ENCODE data around the gene PLXNA1.

PLXNA1 gene

DNA sequence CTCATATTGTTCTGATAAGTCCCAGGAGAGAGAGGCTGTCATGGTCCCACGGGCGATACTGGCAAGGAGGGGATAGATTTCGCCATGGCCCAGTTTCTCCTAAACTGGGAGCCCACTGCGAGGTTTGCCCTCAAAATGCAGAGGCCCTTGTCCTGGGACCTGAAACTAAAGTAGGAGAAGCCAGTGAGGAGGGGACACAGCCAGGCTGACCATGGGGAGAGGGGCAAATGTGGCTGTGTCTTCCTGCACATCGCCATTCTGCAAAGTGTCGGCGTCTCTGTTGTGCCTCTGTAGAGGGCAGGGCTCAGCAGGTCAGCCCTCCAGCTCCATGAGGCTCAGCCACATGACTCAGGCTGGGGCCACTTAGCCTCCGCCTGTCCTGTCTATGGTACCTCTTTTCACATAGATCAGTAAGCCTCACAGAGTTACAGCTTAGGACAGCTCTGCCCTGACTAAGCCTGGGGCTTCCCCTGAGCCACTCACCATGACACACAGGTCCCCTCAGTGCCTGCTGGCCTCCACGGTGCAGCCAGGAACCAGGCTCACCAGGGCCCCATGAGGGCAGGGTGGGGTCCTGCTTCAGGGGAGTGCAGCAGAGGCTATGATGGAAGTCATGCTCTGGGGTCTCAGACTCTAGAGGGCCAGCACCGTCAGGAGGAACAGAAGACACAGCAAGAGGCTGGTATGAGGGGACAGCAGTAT is 28.6 kb upstream of the PLXNA1 start:
- FAIRE-seq: no peak

DNA sequence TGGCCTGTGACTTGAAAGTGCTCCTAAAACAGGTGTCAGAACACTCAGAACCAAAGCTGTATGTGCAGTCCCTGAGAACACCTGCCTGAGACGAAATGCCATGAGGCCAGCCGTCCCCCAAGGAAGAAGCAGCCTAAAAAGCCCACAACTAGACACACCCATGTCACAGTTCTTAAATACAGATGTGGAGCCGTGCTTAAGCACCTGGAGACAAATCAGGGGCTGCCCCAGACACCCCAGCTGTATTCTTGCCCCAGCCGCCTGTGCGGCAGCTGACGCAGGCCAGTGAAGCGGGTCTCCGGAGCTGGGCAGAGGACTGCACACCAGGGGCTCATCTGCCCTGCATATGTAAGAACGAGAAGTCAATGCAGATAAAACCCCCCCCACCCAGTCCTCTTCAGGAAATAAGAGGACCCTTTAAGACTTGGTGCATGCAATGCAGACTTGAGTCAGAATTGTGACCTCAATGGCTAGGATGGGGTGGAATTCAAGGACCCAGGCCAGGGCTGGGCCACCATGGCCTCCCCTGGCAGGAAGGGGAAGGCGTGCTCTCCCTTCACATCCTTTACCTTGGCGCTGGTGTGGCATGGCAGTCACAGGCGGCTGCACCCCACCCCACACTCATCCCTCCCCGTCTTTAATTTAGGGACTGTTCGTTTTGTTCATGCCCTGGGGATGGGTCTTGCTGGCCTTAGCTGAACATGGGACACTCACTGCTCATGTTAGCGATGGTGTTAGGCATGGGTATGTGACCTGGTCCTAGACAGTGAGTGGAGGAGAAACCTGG is 27.7 kb upstream of the PLXNA1 start:
- no peak for FAIRE-seq

DNA sequence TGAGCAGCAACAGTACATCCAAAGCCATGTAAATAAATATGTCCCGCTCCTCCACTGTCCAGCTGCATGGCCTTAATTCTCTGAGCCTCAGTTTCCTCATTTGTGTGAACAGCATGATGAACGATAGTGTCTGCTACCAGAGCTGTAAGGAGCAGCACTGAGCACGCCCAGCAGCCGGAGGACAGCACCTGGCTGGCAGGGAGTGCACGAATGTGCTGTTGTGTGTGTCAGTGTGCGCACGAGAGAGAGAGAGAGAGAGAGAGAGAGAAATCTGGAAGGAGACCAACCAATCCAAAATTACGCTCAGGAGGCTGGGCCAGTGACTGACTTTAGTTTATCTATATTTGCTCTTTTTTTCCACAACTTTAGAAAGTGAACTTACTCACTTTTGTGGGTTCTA is 26.6 kb upstream of the PLXNA1 start:
- no peak for FAIRE-seq

DNA sequence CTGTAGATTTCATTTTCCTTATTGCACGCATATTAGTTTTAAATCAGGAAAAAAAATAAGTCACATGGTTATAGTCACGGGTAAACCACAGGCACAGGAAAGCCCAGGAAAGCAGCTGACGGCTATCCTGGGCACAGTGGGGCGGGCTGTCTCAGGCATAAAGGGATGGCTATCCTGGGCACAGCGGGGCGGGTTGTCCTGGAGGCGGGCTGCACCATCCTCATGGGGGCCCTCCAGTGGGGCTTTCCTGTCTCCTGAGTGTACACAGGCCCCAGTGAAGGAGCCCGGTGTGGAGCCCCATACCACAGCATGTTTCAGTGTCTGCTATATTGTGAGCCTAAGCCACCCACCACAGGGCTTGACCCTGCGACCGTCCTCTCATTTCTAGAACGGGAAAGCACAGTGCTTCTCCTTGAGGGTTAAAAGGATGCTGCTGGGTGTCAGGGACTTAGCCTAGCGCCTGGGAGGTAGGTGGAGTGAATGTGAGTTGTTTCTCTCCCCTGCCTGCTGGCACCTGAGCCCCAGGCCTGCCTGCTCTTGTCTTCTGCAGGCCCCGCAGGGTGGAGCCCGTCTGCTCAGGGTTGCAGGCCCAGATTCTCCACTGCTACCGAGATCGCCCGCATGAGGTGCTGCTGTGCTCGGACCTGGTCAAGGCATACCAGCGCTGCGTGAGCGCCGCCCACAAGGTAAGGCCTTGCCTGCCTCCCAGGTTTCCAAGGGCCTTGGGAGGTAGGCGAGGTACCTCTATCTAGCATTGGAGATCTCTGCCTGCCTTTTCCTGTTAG is 25.9 kb upstream of the PLXNA1 start:
- no peak for FAIRE-seq

DNA sequence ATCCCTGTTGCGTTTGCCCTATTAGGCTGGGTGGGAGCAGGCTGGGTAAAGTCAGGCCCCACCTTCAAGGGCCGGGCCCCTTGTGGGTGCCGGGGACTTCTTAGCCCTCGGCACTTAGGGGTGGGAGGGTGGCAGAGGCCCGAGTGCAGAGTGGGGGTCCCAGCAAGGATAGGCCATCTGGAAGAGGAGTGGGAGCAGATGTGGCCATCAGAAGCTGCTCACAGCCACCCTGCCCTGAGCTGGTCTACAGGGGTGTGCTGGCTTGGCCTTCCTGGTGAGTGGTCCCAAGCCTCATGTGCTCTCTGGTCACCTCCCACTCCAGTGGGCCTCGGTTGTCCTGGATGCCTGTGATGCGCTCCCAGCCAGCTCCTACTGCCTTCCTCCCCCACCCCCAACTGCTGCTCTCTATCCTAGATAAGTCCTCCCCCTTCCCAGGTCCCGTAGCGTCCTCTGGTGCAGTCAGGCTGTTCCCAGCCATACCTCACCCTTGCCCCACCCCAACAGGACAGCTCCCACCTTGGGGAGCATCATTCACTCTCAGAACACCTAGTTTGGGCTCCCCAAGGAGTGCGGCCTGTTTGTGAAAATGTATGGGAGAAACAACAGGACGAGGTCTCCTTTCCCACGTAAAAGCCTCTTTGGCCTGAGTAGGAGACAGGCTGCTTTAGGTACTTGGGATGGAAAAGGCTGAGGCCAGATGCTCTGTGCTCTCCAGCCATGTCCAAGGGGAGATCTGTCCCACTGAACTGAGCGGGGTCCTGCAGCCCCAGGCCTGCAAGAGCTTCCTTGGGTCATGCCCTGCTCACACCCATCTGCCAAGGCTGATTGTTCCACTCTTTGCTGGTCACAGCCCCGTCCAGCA is 24.9 kb upstream of the PLXNA1 start:
- FAIRE-seq: no peak

DNA sequence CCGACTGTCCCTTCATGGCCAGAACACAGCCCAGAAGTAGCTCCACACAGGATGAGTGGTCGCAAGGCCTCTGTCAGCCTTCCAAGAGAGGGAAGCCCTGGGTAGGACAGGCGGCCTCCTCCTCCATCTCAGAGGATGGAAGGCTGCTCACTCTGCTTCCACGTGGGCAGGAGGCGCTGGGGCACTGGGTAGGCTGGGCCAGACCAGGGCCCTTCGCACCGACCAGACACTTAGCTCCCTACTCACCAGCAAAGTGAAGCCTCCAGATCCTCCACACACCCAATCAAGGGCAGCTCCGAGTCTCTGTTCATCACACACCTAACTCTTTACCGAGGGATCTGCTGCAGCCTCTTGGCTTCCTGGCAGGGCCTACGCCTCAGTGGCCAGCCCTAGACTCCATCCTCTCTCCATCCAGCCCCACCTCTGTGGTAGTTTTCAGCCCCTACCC is 24.3 kb upstream of the PLXNA1 start:
- no peak for FAIRE-seq

DNA sequence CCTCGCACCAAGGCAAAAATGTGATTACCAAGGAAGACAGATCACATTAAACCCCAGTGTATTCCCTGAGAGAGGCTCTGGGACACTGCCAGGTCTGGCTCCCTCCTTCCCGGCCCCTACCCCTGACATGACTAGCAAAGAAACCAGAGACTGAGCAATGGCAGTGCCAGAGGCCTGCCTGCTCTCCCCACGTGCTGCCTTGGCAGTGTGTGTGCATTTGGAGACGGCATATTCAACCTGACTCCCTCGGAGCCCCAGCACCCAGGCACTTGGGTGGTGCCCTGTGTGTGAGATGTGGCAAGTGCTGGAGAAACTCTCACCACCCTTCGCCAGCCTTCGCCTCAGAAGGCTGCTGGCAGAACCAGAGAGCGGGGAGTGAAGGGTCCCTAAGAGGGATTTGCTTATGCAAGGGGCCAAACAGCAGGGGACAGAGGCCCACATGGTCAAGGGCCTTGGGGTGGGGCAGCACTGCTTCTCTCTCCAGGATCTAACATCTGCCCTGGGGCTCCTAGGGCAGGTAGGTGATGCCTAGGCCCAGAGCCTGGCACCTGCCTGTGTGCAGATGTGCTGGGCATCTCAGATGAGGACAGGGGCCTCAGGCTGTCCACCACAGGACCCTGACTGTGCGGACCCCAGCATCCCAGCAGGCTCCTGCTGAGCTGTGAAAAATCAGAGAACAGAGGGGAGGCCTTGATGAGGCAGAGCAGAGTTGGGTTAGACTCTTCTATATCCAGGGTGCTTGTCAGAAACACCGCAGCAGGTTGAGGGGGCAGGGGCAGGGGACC is 23.6 kb upstream of the PLXNA1 start:
- FAIRE-seq: no peak

DNA sequence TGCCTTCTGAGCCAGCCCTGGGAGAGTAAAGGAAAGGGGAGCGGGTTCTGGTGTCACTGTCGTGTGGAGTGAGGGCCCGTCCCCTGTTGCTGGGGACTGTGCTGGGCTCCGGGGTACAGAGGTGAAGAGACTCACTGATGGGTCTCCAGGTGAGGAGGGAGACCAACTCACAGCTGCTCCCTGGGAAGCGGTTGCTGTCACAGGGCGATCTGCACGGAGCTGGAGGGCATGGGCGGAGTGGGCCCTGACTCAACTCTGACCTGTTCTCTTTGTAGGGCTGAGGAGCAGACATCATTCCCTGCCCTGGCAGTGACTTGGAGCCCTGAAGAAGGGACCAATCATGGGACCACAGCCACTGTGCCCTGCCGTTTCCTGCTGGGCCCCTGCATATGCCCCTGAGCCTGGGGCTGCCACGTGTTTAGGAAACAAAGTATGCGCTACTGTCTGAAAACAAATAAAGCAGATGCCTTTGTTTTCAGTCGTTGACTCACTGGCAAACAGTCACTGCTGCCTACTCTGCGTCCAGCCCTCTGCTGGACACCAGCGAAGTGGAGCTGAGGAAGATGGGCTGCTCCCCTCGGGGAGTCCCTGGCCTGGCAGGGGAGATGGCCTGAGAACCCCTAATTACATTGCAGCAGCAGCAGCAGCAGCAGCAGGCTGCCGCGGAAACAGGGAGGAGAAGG is 22.9 kb upstream of the PLXNA1 start:
- no peak for FAIRE-seq

DNA sequence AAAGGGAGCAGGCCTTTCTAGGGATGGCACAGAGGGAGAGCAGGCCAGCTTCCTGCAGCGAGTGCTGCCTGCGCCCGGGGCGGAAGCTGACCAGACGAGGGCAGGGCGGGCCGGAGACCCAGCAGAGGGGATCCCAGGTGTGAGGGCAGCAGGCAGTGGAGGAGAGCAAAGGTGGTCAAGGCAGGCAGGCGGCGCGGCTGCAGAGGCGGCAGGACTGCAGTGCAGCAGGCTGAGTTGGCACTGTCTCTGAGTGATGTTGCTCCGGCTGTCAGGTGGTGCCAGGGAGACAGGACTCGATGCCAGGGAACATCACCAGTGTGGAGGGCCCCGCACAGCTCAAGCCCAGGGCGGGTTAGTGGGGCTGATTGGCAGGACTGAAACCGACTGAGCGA is 22.3 kb upstream of the PLXNA1 start:
- FAIRE-seq: no peak

DNA sequence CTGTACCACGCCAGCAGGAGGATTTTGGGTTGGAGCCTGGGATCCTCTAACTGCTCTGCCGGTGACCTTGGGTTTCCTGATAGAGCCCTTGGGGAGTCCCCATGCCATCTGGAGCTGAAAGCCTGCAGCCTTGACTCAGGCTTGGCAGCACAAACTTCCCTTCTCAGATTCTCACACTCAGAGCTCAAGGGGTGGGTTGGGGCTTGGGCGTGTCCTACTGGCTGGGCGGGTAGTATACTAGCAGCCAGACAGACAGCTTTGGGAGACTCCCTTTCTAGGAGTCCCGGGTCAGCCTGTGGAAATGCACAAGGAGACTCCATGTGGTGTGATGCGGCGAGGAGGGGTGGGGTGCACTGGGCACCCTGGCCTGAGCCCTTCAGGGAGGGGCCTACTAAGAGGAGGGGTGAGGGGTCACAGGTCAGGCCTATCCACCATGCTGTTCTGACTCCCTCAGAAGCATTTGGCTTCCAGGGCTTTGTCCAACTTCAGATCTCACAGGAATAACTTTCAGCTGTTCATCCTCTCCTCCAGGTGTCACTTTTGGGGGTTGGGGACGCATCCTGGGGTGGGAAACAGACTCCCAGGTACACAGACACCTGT is 21.6 kb upstream of the PLXNA1 start:
- no peak for FAIRE-seq

DNA sequence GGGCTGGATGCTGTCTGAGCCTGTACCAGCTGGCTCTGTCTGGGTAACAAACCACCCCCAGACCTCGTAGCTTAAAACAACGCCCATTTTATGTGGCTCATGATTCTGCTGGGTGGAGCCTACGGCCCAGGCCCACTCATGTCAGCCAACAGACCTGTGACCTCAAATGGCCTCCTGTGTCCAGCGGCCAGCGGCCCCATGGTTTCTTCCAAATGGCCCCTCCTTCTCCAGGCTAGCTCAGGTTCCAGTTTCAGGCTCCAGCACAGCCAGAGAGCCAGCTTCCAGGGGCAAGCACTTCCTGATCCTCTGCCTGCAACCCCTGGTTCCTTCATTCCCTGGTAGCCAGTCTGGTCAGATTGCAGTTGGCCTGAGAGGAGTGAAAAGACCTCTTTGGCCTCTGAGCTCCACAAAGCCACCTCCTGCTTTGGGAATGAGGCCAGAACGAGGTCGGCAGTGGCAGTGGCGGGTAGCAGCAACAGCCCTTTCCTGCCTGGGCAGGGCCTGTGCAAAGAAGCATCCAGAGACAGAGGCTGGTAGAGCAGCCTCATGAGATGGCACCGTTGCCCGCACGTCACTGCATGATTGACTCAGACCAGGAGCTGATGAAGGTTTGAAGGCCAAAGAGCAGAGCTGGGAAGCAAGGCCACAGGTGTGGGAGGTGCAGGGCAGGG is 21.0 kb upstream of the PLXNA1 start:
- FAIRE-seq: no peak

DNA sequence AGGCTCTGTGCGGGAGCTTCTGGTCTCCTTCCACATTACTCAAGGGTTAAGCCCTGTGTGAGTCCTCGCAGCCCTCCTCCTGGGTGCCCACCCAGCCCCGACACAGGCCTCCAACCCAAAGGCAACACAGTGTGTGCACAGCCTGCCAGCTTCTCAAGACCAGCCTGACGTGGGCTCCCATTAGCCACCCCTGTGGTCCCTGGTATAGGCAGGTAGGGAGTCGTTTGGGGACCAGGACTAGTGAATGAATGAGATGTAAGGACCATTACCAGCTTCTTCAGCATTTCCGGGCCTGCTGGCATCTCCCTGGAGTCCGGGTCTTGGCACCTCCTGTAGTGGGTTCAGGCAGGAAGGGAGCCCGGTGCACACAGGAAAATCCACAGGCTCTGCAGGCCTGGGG is 20.2 kb upstream of the PLXNA1 start:
- no peak for FAIRE-seq

DNA sequence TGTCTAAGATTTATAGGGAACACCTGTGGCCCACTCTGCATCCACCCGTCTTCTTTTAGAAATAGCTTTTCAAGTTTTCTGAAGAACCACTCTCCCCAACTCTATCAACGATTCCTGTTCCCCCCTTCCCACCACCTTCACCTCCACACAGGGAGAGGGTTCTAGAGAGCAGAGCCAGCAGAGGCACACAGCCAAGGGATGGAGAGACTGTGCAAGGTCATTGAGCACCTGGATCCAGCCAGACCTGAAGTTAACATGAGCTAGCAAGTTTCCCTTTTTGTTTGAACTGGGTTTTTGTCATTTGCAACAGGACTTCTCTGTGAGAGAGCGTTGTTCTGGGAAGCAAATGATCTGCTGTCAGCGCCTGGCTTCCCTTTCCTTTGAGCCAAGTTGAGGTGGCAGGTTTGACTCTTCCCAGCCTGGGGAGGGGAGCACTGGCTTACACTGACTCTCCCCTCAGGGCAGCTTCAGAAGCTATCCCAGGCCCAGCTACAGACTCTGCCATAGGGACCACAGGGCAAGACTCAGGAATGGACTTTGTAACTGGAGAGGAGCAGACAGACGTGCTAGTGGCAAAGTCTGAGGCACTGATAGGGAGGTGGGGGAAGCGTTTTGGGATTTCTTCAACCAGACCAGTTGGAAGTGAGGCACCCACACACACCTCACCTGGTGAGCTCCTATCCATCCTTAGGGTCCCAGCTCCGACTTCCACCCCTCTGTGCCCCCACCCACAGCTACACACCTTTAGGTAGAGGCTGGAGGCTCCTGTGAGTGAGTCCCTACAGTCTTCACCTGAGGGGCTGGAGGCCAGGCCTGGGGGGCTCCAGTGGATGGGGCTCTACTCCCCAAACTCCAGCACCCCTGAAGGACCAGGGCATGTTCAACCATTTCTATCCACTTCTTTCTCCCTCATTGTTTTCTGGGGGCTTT is 19.4 kb upstream of the PLXNA1 start:
- FAIRE-seq: no peak

DNA sequence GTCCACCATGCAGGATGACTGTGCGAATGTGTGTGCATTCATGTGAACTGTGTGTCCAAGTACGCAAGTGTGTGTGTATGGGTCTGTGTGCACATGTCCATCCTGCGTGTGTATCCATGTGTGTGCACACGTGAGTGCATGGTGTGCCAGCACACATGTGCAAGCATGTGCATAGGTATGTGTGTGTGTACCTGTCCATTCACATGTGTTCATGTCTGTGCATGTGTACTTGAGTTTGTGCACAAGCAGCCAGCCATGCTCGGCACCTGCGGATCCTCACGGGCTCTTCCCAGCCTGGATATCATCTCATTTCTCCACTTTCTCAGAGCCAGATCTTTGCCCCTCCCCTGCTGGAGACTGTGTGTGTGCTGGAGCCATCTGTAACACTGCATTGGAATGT is 18.7 kb upstream of the PLXNA1 start:
- FAIRE-seq: no peak

DNA sequence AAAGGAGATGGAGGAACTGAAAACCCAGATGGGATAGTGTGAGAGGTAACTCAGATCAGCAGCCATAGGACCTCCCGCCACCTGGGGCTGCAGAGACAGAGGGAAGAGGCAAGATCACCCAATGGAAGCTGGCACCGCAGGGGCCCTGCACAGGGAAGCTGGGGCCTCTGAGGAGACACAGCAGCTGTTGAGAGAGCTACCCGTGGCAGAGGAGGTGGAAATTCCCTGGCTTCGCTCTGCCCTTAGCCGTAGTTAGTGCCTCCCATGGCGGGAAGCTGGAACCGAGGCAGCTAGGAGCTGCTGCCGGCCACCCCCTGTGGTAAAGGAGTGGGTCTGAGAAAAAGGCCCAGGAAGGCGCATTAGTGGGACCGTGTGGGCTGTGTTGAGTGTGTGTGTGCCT is 18.0 kb upstream of the PLXNA1 start:
- no peak for FAIRE-seq

DNA sequence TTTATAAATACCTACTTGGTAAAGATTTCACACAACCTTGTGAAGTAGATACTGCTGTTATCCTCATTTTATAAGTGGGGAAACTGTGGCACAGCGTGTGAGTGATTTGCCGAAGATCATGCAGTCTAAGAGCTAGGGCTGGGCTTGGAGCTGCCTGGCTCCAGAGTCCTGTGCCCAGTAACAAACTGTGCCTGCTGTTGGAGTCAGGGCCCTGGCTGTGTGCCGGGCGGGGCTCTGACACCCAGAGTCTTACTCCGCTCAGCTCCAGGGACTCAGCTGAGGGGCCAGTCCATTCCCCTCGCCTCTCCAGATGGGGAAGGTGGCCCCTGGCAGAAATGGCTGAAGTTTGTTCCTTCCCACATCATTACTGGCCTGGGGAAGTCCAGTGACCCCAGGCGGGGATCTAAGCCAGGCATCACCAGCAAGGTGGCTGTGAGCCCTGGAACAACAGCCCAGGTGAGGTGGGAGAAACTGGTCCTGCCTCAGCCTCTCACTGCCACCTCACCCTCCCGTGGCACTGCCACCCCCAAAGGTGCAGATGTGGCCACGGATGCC is 17.3 kb upstream of the PLXNA1 start:
- no peak for FAIRE-seq

DNA sequence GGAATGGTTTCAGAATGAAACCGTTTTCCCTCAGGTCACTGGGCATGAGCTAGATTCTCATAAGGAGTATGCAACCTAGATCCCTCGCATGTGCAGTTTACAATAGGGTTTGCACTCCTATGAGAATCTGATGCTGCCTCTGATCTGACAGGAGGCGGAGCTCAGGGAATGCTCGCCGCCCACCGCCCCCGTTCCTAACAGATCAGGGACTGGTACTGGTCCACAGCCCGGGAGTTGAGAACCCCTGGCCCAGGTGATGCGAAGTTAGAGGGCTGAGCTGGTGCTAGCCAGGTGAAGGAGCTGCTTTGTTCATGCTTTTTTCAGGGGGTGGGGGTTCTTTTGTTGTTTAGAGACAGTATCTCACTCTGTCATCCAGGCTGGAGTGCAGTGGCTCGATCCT is 15.5 kb upstream of the PLXNA1 start:
- FAIRE-seq: no peak

All from A204.1 (cell line).